PFSK-1 (cell line): ENCODE results near the gene NOL4L.

Experiments
- POLR2AphosphoS5 ChIP-seq: IDR thresholded peaks from 2 replicates; pipeline ENCODE4 v1.6.1; 2012; ENCODE audit warnings: low read depth, mild to moderate bottlenecking, control low read depth, low read length, moderate library complexity
- SIN3A ChIP-seq: IDR thresholded peaks from 2 replicates; pipeline ENCODE4 v1.6.1; 2012; ENCODE audit warnings: mild to moderate bottlenecking, low read length, moderate library complexity, borderline replicate concordance; ENCODE audit not compliant: insufficient read depth
- TAF1 ChIP-seq: IDR thresholded peaks from 2 replicates; pipeline ENCODE4 v1.6.1; 2012; ENCODE audit warnings: low read length, control low read depth, borderline replicate concordance; ENCODE audit not compliant: insufficient read depth

DNA sequence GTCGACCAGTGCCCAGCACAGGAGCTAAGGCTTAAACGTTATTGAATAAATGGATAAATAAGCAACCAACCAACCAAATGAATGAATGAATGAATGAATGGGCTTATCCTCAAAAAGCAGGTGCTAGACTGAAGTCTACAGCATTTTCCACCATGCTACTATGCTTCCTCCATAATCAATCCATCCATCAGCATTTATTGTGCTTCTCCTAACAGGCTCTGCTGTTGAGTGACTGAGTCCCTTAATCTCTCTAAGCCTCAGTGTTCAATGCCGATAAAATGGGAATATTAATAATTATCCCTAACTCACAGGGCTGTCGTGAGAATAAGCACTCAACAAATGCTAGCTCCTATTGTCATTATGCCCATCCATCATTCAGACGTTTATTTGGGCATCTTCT lies 4.6 kb upstream of the NOL4L start:
- TF ChIP-seq TAF1 (no peak), POLR2AphosphoS5 (no peak), SIN3A (no peak)
